Ovary (tissue), 9 donors: Measurements from ENCODE around the gene TPBG. TPM values are rescaled to one million over a fixed set of nuclear protein-coding genes. Genes with fewer than 3 reads are reported as not detected.

Source experiments
- DNase-seq, 5 donors: peaks; one replicate each; pipeline ENCODE4 v3.0.0-alpha.2; 2019 to 2020
- H3K27ac ChIP-seq, 2 donors: fragments of 200-600 bp; one replicate each; pipeline versions ENCODE4 v1.5.1 to v1.8.0; 2019 to 2022
- H3K27me3 ChIP-seq: fragments of 200-600 bp; one replicate; pipeline ENCODE4 v1.8.0; 2022
- H3K36me3 ChIP-seq: fragments of 200-600 bp; sonication (generic); one replicate; pipeline ENCODE4 v1.5.1; 2019
- H3K4me1 ChIP-seq: one replicate; pipeline ENCODE4 v1.8.1; 2013; ENCODE audit warnings: mild to moderate bottlenecking, moderate library complexity; ENCODE audit not compliant: insufficient read depth
- H3K4me3 ChIP-seq: fragments of 200-600 bp; sonication (generic); one replicate; pipeline ENCODE4 v1.5.1; 2017
- H3K9me3 ChIP-seq, 2 donors: fragments of 200-600 bp in 1 of 2; sonication (generic) in 1 of 2; one replicate each; pipeline versions ENCODE4 v1.5.1 to v1.8.1; 2013 to 2019; ENCODE audit warnings: mild to moderate bottlenecking in 1 of 2, moderate library complexity in 1 of 2
- EP300 ChIP-seq: sonication (generic); formaldehyde crosslinking; IDR thresholded peaks from one replicate; pipeline ENCODE4 v1.6.1; 2017; ENCODE audit warnings: antibody characterized with exemption
- POLR2A ChIP-seq: fragments of 450-650 bp; IDR thresholded peaks from one replicate; pipeline ENCODE4 v1.6.1; 2017; ENCODE audit warnings: antibody characterized with exemption, mild to moderate bottlenecking, moderate library complexity
- WGBS, 3 donors: extraction: QIAGEN DNeasy Blood & Tissue Kit in 1 of 3; methylation state at CpG; one replicate each; pipeline versions ENCODE4 v1.1.5 to v1.1.7; 2013 to 2017; 5-methylcytosine and 5-hydroxymethylcytosine counted together
- intact Hi-C, 4 donors: fragments of 100-400 bp; cut with DNase I; formaldehyde crosslinking; loops; one replicate each; pipeline versions ENCODE4 v1.11.0 to v1.15.1; 2022 to 2023
- polyA plus RNA-seq, 2 donors: library from polyadenylated mRNA; stranded (reverse); fragments of 200-250 nt in 1 of 2; fragments of 350-450 nt in 1 of 2; fragmentation: Illumina TruSeq in 1 of 2; extraction: RNeasy Lipid Tissue Mini Kit (QIAGEN cat#74804) in 1 of 2; gene quantifications; one replicate each; pipeline ENCODE4 v1.2.3, GENCODE V29; 2013 to 2014
- total RNA-seq, 7 donors: library from RNA; depleted of rRNA in 2 of 7; stranded (reverse); fragments of >200 nt in 2 of 7; fragmentation: NEBNext Ultra II Directional in 3 of 7; extraction: Animal tissue kit (Norgen Biotek cat#: 25700) in 3 of 7; gene quantifications; one replicate each; pipeline versions ENCODE4 v1.1.0 to v1.2.4, GENCODE V29; 2016 to 2023
- TF ChIP-seq, protein P1 (sequence below), 3 donors: fragments of 450-650 bp in 2 of 3; fragments of 200-600 bp in 1 of 3; IDR thresholded peaks; one replicate each; pipeline versions ENCODE4 v1.5.1 to v1.8.0; 2016 to 2022; ENCODE audit warnings: antibody characterized with exemption in 3 of 3, mild to moderate bottlenecking in 1 of 3
- donor health status: DM: no; HTN: no; CAD: no; lungs with moderate emphysema.
- donor health status: DM: no; HTN: no; CAD: no.
- donor health status: Bipolar disorder and iron deficiency.
- donor health status: DM: yes; HTN: yes; CAD: no.
- donor health status: DM: no; HTN: no; CAD: no.
- donor health status: DM: yes; HTN: yes; CAD: no.

The TPBG gene
- total and polyA plus RNA-seq, 9 donors = 3.8 to 34.7 (median 5.5) TPM

- TF ChIP-seq POLR2A = no peak
- TF ChIP-seq EP300 = no peak
- TF ChIP-seq, protein P1, sequence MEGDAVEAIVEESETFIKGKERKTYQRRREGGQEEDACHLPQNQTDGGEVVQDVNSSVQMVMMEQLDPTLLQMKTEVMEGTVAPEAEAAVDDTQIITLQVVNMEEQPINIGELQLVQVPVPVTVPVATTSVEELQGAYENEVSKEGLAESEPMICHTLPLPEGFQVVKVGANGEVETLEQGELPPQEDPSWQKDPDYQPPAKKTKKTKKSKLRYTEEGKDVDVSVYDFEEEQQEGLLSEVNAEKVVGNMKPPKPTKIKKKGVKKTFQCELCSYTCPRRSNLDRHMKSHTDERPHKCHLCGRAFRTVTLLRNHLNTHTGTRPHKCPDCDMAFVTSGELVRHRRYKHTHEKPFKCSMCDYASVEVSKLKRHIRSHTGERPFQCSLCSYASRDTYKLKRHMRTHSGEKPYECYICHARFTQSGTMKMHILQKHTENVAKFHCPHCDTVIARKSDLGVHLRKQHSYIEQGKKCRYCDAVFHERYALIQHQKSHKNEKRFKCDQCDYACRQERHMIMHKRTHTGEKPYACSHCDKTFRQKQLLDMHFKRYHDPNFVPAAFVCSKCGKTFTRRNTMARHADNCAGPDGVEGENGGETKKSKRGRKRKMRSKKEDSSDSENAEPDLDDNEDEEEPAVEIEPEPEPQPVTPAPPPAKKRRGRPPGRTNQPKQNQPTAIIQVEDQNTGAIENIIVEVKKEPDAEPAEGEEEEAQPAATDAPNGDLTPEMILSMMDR (IDR thresholded peaks at IDR 0.05) = no peak
- Histone ChIP-seq H3K9me3 (no peaks in the 10 kb centered on the region), H3K36me3 (no peaks in the 10 kb centered on the region), H3K4me3 (no peak overlapping the region), H3K4me1 (no peaks in the 10 kb centered on the region), H3K27ac (no peak overlapping the region), H3K27me3 (no peaks in the 10 kb centered on the region)
- no peak for DNase-seq
- intact Hi-C loops = no loop called here
- whole genome bisulfite sequencing, 3 donors = 67 to 88% (median 68%) methylated on average over 3 of the region's 3 CpGs
Measured at GRCh38 chr6:82370788-82371187, 7.2 kb downstream of the TPBG start.

GRCh38 chr6:82371799-82372546 is 8.4 kb downstream of the TPBG start:
- Histone ChIP-seq H3K27ac (no peak overlapping the region), H3K9me3 (no peaks in the 10 kb centered on the region)
- intact Hi-C loops = no loop called here

GRCh38 chr6:82372656-82373055 is 9.0 kb downstream of the TPBG start:
- intact Hi-C loops = no loop called here
- TF ChIP-seq, protein P1 (IDR thresholded peaks at IDR 0.05) = no peak
- TF ChIP-seq POLR2A (no peak), EP300 (no peak)
- H3K4me1 ChIP-seq = no peaks in the 10 kb centered on the region
- no peak overlapping the region for H3K4me3 ChIP-seq
- no peaks in the 10 kb centered on the region for H3K36me3 ChIP-seq
- H3K9me3 ChIP-seq = no peaks in the 10 kb centered on the region
- no peak overlapping the region for H3K27ac ChIP-seq
- no peaks in the 10 kb centered on the region for H3K27me3 ChIP-seq
- 90 to 92% (median 92%) methylated on average over 3 of the region's 3 CpGs for WGBS, 3 donors
- DNase-seq = no peak

More at GRCh38 chr6:82371799-82372546, 8.4 kb downstream of the TPBG start:
- no peak for DNase-seq
- Histone ChIP-seq H3K4me3 (no peak overlapping the region), H3K36me3 (no peaks in the 10 kb centered on the region), H3K4me1 (no peaks in the 10 kb centered on the region), H3K27me3 (no peaks in the 10 kb centered on the region)
- TF ChIP-seq, protein P1 (IDR thresholded peaks at IDR 0.05) = no peak
- TF ChIP-seq POLR2A (no peak), EP300 (no peak)
- WGBS, 3 donors = 71 to 94% (median 91%) methylated on average over 2 of the region's 2 CpGs

GRCh38 chr6:82374516-82374915 is 10.9 kb downstream of the TPBG start:
- TF ChIP-seq, protein P1 (IDR thresholded peaks at IDR 0.05) = no peak
- TF ChIP-seq POLR2A (no peak), EP300 (no peak)
- Histone ChIP-seq H3K27me3 (no peaks in the 10 kb centered on the region), H3K4me3 (no peak overlapping the region), H3K4me1 (no peaks in the 10 kb centered on the region), H3K27ac (no peak overlapping the region), H3K9me3 (no peaks in the 10 kb centered on the region), H3K36me3 (no peaks in the 10 kb centered on the region)
- DNase-seq = no peak
- intact Hi-C loops = no loop called here
